Neural progenitor cell (in vitro differentiated cells): ENCODE measurements around the gene MOSPD2. TPM values are rescaled to one million over a fixed set of nuclear protein-coding genes. Genes with fewer than 3 reads are reported as not detected.

Experiments used
- DNase-seq: peaks from one replicate; pipeline ENCODE4 v3.0.0-alpha.2; 2016; ENCODE audit warnings: low spot score
- H2AFZ ChIP-seq: fragments of 200-600 bp; sonication (generic); replicated peaks from 2 replicates; pipeline ENCODE4 v1.6.1; 2016; ENCODE audit warnings: antibody characterized with exemption
- H3F3A ChIP-seq: fragments of 200-600 bp; sonication (generic); 2 replicates; pipeline ENCODE4 v1.6.1; 2016; ENCODE audit warnings: antibody characterized with exemption, low read depth
- H3K27ac ChIP-seq: fragments of 200-600 bp; sonication (generic); 2 replicates; pipeline ENCODE4 v1.5.1; 2016; ENCODE audit warnings: mild to moderate bottlenecking
- H3K27me3 ChIP-seq: fragments of 200-600 bp; sonication (generic); 2 replicates; pipeline ENCODE4 v1.6.1; 2016; ENCODE audit warnings: mild to moderate bottlenecking, moderate library complexity
- H3K36me3 ChIP-seq: fragments of 200-600 bp; sonication (generic); 2 replicates; pipeline ENCODE4 v1.5.1; 2016
- H3K4me1 ChIP-seq: fragments of 200-600 bp; sonication (generic); 2 replicates; pipeline ENCODE4 v1.6.1; 2016; ENCODE audit warnings: mixed run types
- H3K4me2 ChIP-seq: fragments of 200-600 bp; sonication (generic); 2 replicates; pipeline ENCODE4 v1.6.1; 2016
- H3K4me3 ChIP-seq: fragments of 200-600 bp; sonication (generic); 2 replicates; pipeline ENCODE4 v1.5.1; 2016
- H3K79me2 ChIP-seq: fragments of 200-600 bp; sonication (generic); 2 replicates; pipeline ENCODE4 v1.6.1; 2016; ENCODE audit warnings: low read depth
- H3K9ac ChIP-seq: fragments of 200-600 bp; sonication (generic); 2 replicates; pipeline ENCODE4 v1.6.1; 2016
- H3K9me3 ChIP-seq: fragments of 200-600 bp; sonication (generic); 2 replicates; pipeline ENCODE4 v1.5.1; 2016; ENCODE audit warnings: low read depth
- H4K20me1 ChIP-seq: fragments of 200-600 bp; sonication (generic); 2 replicates; pipeline ENCODE4 v1.6.1; 2016; ENCODE audit warnings: low read depth
- H3K27ac Mint-ChIP-seq: 3 replicates; pipeline ENCODE4 v1.8.0; 2021; ENCODE audit warnings: mixed read lengths
- H3K27me3 Mint-ChIP-seq: 2 replicates; pipeline ENCODE4 v1.8.0; 2022; ENCODE audit warnings: low read depth, mild to moderate bottlenecking, inconsistent platforms, moderate library complexity, mixed read lengths; ENCODE audit not compliant: insufficient read depth
- H3K36me3 Mint-ChIP-seq: 3 replicates; pipeline ENCODE4 v1.8.0; 2021; ENCODE audit warnings: mixed read lengths
- H3K4me1 Mint-ChIP-seq: 3 replicates; pipeline ENCODE4 v1.8.0; 2021; ENCODE audit warnings: mixed read lengths
- H3K4me3 Mint-ChIP-seq: 3 replicates; pipeline ENCODE4 v1.8.0; 2021; ENCODE audit warnings: mild to moderate bottlenecking, moderate library complexity, mixed read lengths
- H3K9me3 Mint-ChIP-seq: 3 replicates; pipeline ENCODE4 v1.8.0; 2020; ENCODE audit warnings: mixed read lengths
- CTCF ChIP-seq: fragments of 200-600 bp; sonication (generic); IDR thresholded peaks from 2 replicates; pipeline ENCODE4 v1.5.1; 2017; ENCODE audit warnings: antibody characterized with exemption, mild to moderate bottlenecking
- EZH2 ChIP-seq: fragments of 200-600 bp; sonication (generic); IDR thresholded peaks from 2 replicates; pipeline ENCODE4 v1.6.1; 2017; ENCODE audit warnings: antibody characterized with exemption, mild to moderate bottlenecking, moderate library complexity
- EZH2phosphoT487 ChIP-seq: fragments of 200-600 bp; sonication (generic); IDR thresholded peaks from 2 replicates; pipeline ENCODE4 v1.6.1; 2017; ENCODE audit warnings: antibody characterized with exemption
- total RNA-seq: library from RNA; depleted of rRNA; stranded (reverse); fragments of >200 nt; gene quantifications from 2 replicates; pipeline ENCODE4 v1.2.3, GENCODE V29; 2015; ENCODE audit warnings: low replicate concordance

MOSPD2 gene
- total RNA-seq, 1 donor from 2014 or later = 24.5 TPM

- Histone ChIP-seq H3K4me3 (no peak overlapping the region), H4K20me1 (no peaks in the 10 kb centered on the region), H3K9ac (no peak overlapping the region), H3K27ac (no peak overlapping the region), H3K27me3 (no peaks in the 10 kb centered on the region), H3K36me3 (no peaks in the 10 kb centered on the region), H3K9me3 (no peaks in the 10 kb centered on the region), H3F3A (no peaks in the 10 kb centered on the region), H2AFZ (no peak overlapping the region), H3K79me2 (no peaks in the 10 kb centered on the region), H3K4me1 (no peaks in the 10 kb centered on the region), H3K4me2 (no peak overlapping the region)
- H3K4me1 Mint-ChIP-seq = no peaks in the 10 kb centered on the region
- no peak for DNase-seq
- peaks cover 1% of the 10 kb centered on the region for H3K9me3 Mint-ChIP-seq
- no peaks in the 10 kb centered on the region for H3K27me3 Mint-ChIP-seq
- H3K4me3 Mint-ChIP-seq = no peak overlapping the region
- H3K36me3 Mint-ChIP-seq = no peaks in the 10 kb centered on the region
- H3K27ac Mint-ChIP-seq = no peak overlapping the region
- TF ChIP-seq EZH2phosphoT487 = no peak
- TF ChIP-seq CTCF = no peak
- TF ChIP-seq EZH2 = no peak
Observed at GRCh38 chrX:14886252-14886651, 13.0 kb downstream of the MOSPD2 start.

- peaks cover 7% of the 10 kb centered on the region for H3K36me3 ChIP-seq
- Mint-ChIP-seq H3K27me3 (no peaks in the 10 kb centered on the region), H3K9me3 (no peaks in the 10 kb centered on the region), H3K27ac (no peak overlapping the region), H3K36me3 (peaks cover 2% of the 10 kb centered on the region), H3K4me3 (no peak overlapping the region), H3K4me1 (no peaks in the 10 kb centered on the region)
- H3K27me3 ChIP-seq = no peaks in the 10 kb centered on the region
- H3K4me2 ChIP-seq = no peak overlapping the region
- H3K9ac ChIP-seq = no peak overlapping the region
- H2AFZ ChIP-seq = no peak overlapping the region
- TF ChIP-seq CTCF = no peak
- TF ChIP-seq EZH2 = no peak
- TF ChIP-seq EZH2phosphoT487 = no peak
- H3K4me3 ChIP-seq = no peak overlapping the region
- no peaks in the 10 kb centered on the region for H3F3A ChIP-seq
- H4K20me1 ChIP-seq = no peaks in the 10 kb centered on the region
- H3K9me3 ChIP-seq = no peaks in the 10 kb centered on the region
- no peak overlapping the region for H3K27ac ChIP-seq
- H3K4me1 ChIP-seq = no peaks in the 10 kb centered on the region
- no peak for DNase-seq
- no peaks in the 10 kb centered on the region for H3K79me2 ChIP-seq
Observed at GRCh38 chrX:14896273-14896672, 23.1 kb downstream of the MOSPD2 start.

- H3K36me3 ChIP-seq = peaks cover 7% of the 10 kb centered on the region
- no peak for TF ChIP-seq EZH2phosphoT487
- no peak for TF ChIP-seq EZH2
- no peak for TF ChIP-seq CTCF
- H3F3A ChIP-seq = no peaks in the 10 kb centered on the region
- H3K4me3 ChIP-seq = no peak overlapping the region
- H3K9me3 ChIP-seq = no peaks in the 10 kb centered on the region
- H4K20me1 ChIP-seq = no peaks in the 10 kb centered on the region
- DNase-seq = no peak
- H3K79me2 ChIP-seq = no peaks in the 10 kb centered on the region
- no peaks in the 10 kb centered on the region for H3K4me1 ChIP-seq
- no peaks in the 10 kb centered on the region for H3K27me3 ChIP-seq
- no peak overlapping the region for H2AFZ ChIP-seq
- H3K9ac ChIP-seq = no peak overlapping the region
- Mint-ChIP-seq H3K27ac (no peak overlapping the region), H3K27me3 (no peaks in the 10 kb centered on the region), H3K9me3 (no peaks in the 10 kb centered on the region), H3K4me3 (no peak overlapping the region), H3K36me3 (peaks cover 2% of the 10 kb centered on the region), H3K4me1 (no peaks in the 10 kb centered on the region)
- no peak overlapping the region for H3K4me2 ChIP-seq
- no peak overlapping the region for H3K27ac ChIP-seq
Observed at GRCh38 chrX:14897042-14897441, 23.8 kb downstream of the MOSPD2 start.
